K562 (cell line): ENCODE data around the gene PCBP3. TPM values are rescaled to one million over a fixed set of nuclear protein-coding genes. Genes with fewer than 3 reads are reported as not detected.

Source experiments
- ATAC-seq: fragments of 200-7000 bp; cut with Tn5 transposase; 3 replicates; pipeline ENCODE4 v1.9.1; 2020; ENCODE audit warnings: moderate library complexity
- BruUV-seq: library from RNA; stranded (reverse); fragments of 400-500 nt; replicated peaks from 2 replicates; lab custom pipeline; 2021; lab: Mats Ljungman, UMichigan
- CTCF ChIA-PET: fragments of 300-600 bp; formaldehyde crosslinking; extraction: SDS; loops from one replicate; lab custom pipeline; 2021; ENCODE audit warnings: low intra/inter-chr PET ratio; lab: Yijun Ruan, JAX
- POLR2A ChIA-PET: fragments of 300-600, 350-650 bp; sonication (Branson Sonifier 250); formaldehyde crosslinking; extraction: SDS; loops from one replicate; lab custom pipeline; 2021; ENCODE audit warnings: antibody characterized with exemption, inconsistent platforms; lab: Yijun Ruan, JAX
- DNase-seq, 4 experiments: peaks; one replicate each; pipeline versions ENCODE4 v3.0.0 to v3.0.0-alpha.2; 2011 to 2018; ENCODE audit warnings: low spot score in 3 of 4, mixed read lengths in 3 of 4; ENCODE audit errors: extremely low read depth in 1 of 4
- FAIRE-seq: peaks from 2 replicates; lab custom pipeline; 2011; peaks lifted over from hg19 to GRCh38; lab: Jason Lieb, UNC
- H2AFZ ChIP-seq: 2 replicates; pipeline ENCODE4 v1.6.0; 2011; ENCODE audit warnings: low read depth, low read length, control low read depth, inconsistent platforms
- H3K27ac ChIP-seq: fragments of 200-600 bp; 3 replicates; pipeline ENCODE4 v1.8.0; 2011; ENCODE audit warnings: low read depth, mild to moderate bottlenecking, control low read depth, inconsistent platforms, low read length, moderate library complexity, mixed read lengths; ENCODE audit errors: extremely low read depth
- H3K27me3 ChIP-seq, 2 experiments: fragments of 300-600 bp in 1 of 2; 2 replicates in 1 of 2; 3 replicates in 1 of 2; pipeline versions ENCODE4 v1.6.0 to v1.8.0; 2011; ENCODE audit warnings: inconsistent platforms in 2 of 2, low read length in 2 of 2, mild to moderate bottlenecking in 1 of 2, mixed read lengths in 1 of 2, moderate library complexity in 1 of 2; ENCODE audit not compliant: control insufficient read depth in 2 of 2, insufficient read depth in 2 of 2
- H3K36me3 ChIP-seq: fragments of 300-600 bp; 3 replicates; pipeline ENCODE4 v1.8.0; 2011; ENCODE audit warnings: mild to moderate bottlenecking, low read length, inconsistent platforms; ENCODE audit not compliant: control insufficient read depth, insufficient read depth
- H3K4me1 ChIP-seq, 2 experiments: fragments of 200-600 bp in 1 of 2; replicated peaks in 1 of 2; 2 replicates in 1 of 2; 3 replicates in 1 of 2; pipeline versions ENCODE4 v1.5.1 to v1.8.0; 2011; ENCODE audit warnings: inconsistent platforms in 2 of 2, low read length in 2 of 2, mild to moderate bottlenecking in 1 of 2, mixed read lengths in 1 of 2, moderate library complexity in 1 of 2; ENCODE audit not compliant: control insufficient read depth in 2 of 2, insufficient read depth in 2 of 2
- H3K4me2 ChIP-seq: 2 replicates; pipeline ENCODE4 v1.6.1; 2011; ENCODE audit warnings: low read length, control low read depth, inconsistent platforms, mixed read lengths; ENCODE audit not compliant: insufficient read depth
- H3K4me3 ChIP-seq: fragments of 200-600 bp; sonication (generic), shearing (Covaris generic); 2 replicates; pipeline ENCODE4 v1.5.1; 2016; ENCODE audit warnings: control low read depth, inconsistent platforms
- H3K79me2 ChIP-seq: fragments of 200-600 bp; 3 replicates; pipeline ENCODE4 v1.8.0; 2011; ENCODE audit warnings: low read length, inconsistent platforms; ENCODE audit not compliant: control insufficient read depth, insufficient read depth
- H3K9ac ChIP-seq, 2 experiments: 2 replicates each; pipeline versions ENCODE4 v1.6.0 to v1.6.1; 2011; ENCODE audit warnings: low read depth in 2 of 2, low read length in 2 of 2, control low read depth in 1 of 2, inconsistent platforms in 1 of 2, mild to moderate bottlenecking in 1 of 2, mixed read lengths in 1 of 2; ENCODE audit not compliant: insufficient read depth in 1 of 2
- H3K9me1 ChIP-seq: one replicate; pipeline ENCODE4 v1.6.0; 2011; ENCODE audit warnings: inconsistent platforms, mild to moderate bottlenecking, low read length, moderate library complexity; ENCODE audit not compliant: control insufficient read depth, insufficient read depth
- H3K9me3 ChIP-seq: replicated peaks from 2 replicates; pipeline ENCODE4 v1.5.1; 2011; ENCODE audit warnings: low read depth, low read length, inconsistent platforms; ENCODE audit not compliant: control insufficient read depth, insufficient read depth
- H4K20me1 ChIP-seq: replicated peaks from 2 replicates; pipeline ENCODE4 v1.6.1; 2011; ENCODE audit warnings: low read length, inconsistent platforms, mixed read lengths; ENCODE audit not compliant: control insufficient read depth, insufficient read depth
- CREB1 ChIP-seq, 2 experiments: sonication (generic) in 1 of 2; formaldehyde crosslinking in 1 of 2; IDR thresholded peaks; 2 replicates each; pipeline versions ENCODE4 v1.6.1 to v1.8.0; 2012 to 2022; ENCODE audit warnings: inconsistent platforms in 1 of 2, mild to moderate bottlenecking in 1 of 2, missing genetic modification reagents in 1 of 2, moderate library complexity in 1 of 2
- E4F1 ChIP-seq: fragments of 250-450 bp; sonication (Bioruptor Pico); IDR thresholded peaks from 2 replicates; pipeline ENCODE4 v1.5.0; 2021; ENCODE audit warnings: mild to moderate bottlenecking, borderline replicate concordance
- GTF2E2 ChIP-seq: fragments of 200-800 bp; sonication (Bioruptor generic); IDR thresholded peaks from 2 replicates; pipeline ENCODE4 v1.6.1; 2016; ENCODE audit warnings: missing genetic modification characterization, missing compliant biosample characterization
- HINFP ChIP-seq: fragments of 450-650 bp; conservative IDR thresholded peaks from 2 replicates; pipeline ENCODE4 v1.6.1; 2016; ENCODE audit warnings: missing genetic modification characterization, low read depth, mild to moderate bottlenecking, control low read depth, missing compliant biosample characterization
- MEF2A ChIP-seq: IDR thresholded peaks from 2 replicates; pipeline ENCODE4 v1.6.1; 2011; ENCODE audit warnings: low read depth, mild to moderate bottlenecking, low read length, moderate library complexity; ENCODE audit not compliant: control insufficient read depth
- SMAD2 ChIP-seq: fragments of 150-350 bp; IDR thresholded peaks from 2 replicates; pipeline ENCODE4 v1.6.1; 2014; ENCODE audit warnings: low read depth, mild to moderate bottlenecking, low read length
- SRSF9 ChIP-seq: fragments of 200-400 bp; formaldehyde crosslinking; IDR thresholded peaks from 2 replicates; pipeline ENCODE4 v1.6.1; 2017; ENCODE audit warnings: low read depth, low read length, borderline replicate concordance
- TRIM24 ChIP-seq, 2 experiments: fragments of 450-650 bp; IDR thresholded peaks; 2 replicates each; pipeline ENCODE4 v1.6.1; 2016
- ZNF778 ChIP-seq: fragments of 450-650 bp; formaldehyde crosslinking; IDR thresholded peaks from 2 replicates; pipeline ENCODE4 v1.4.0; 2020; ENCODE audit warnings: mild to moderate bottlenecking, moderate library complexity
- WGBS: fragments of 100-300 bp; shearing (Covaris generic); methylation state at CpG from one replicate; pipeline ENCODE4 v1.1.6; 2016; ENCODE audit warnings: low coverage, mixed read lengths; ENCODE audit not compliant: insufficient coverage; ENCODE audit errors: missing lambda C conversion rate; 5-methylcytosine and 5-hydroxymethylcytosine counted together
- in situ Hi-C: fragments of 300-500 bp; cut with MboI; formaldehyde crosslinking; loops from 4 replicates; pipeline ENCODE4 v1.15.0; 2018; ENCODE audit warnings: inconsistent platforms, mixed read lengths
- intact Hi-C: fragments of 100-400 bp; cut with micrococcal nuclease; formaldehyde crosslinking; loops from 2 replicates; pipeline ENCODE4 v1.14.2; 2022
- polyA plus RNA-seq, 8 experiments: library from polyadenylated mRNA; depleted of rRNA in 4 of 8; stranded (reverse) in 5 of 8; unstranded in 3 of 8; fragments of >200 nt; fragmentation: Nextera tagmentation in 2 of 8; fragmentation: Illumina TruSeq in 1 of 8; extraction: Ambion mirVana in 2 of 8; extraction: Trizol in 1 of 8; gene quantifications; 2 replicates each; pipeline versions ENCODE4 v1.2.1 to v1.2.3, GENCODE V29; 2011 to 2014; ENCODE audit warnings: inconsistent platforms in 1 of 8, missing spikeins in 1 of 8
- total RNA-seq, 7 experiments: library from RNA; depleted of rRNA in 6 of 7; stranded (reverse); fragments of >200 nt in 6 of 7; fragmentation: Illumina TruSeq in 2 of 7; extraction: Trizol in 2 of 7; gene quantifications; 2 replicates each; pipeline versions ENCODE4 v1.2.1 to v1.2.3, GENCODE V29; 2011 to 2021; ENCODE audit warnings: low replicate concordance in 1 of 7
- TF ChIP-seq, protein P1 (sequence below): fragments of 450-650 bp; IDR thresholded peaks from 2 replicates; pipeline ENCODE4 v1.7.1; 2018; ENCODE audit warnings: mild to moderate bottlenecking, low read depth; ENCODE audit not compliant: partially characterized antibody

Gene PCBP3
- total and polyA plus RNA-seq, 9 of the 15 experiments (the other 6 are each of a cell fraction or from before 2014, with no cell fraction given) = 0.18 TPM; not detected in 8

DNA sequence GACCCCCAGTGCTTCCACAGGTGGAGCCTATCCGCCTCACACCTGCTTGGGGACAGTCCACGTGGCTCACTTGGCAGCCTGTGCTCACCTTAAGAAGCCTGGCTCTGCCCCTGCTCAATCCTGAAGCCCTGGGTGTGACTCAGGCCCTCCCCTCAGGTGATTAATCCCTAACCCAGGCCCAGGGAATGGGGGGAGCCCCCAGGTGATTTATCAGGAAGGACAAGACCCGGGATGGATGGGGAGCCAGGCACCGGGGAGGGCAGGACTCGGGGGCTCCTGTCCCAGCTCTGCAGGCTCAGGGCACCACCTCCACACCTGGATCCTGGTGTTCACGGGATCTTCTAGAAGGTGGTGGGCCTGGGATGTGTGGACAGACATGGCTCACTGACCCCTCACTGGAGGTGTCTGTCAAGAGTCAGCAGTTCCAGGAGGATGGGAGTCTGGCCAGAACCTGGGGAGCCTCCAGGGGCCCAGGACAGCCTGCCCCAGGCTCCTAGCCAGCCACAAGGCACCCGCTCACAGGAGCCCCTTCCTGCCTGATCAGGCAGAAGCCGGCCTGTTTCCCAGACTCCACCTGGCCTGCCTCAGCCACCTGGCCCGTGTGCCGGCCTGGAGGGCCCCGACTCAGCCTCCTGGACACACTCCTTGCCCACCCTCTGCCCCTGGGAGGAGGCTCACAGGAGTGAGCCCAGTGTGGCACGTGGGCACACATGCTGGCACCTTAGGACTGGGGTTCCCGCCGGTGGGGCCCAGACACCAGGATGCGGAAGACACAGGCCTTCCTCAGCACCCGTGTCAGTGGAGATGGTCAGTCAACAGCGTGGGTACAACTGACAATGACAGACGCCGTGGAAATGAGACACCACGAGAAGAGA is 299.5 kb downstream of the PCBP3 start:
- ChIA-PET CTCF (no interaction called here), POLR2A (no interaction called here)
- FAIRE-seq (no peak), DNase-seq (no peak)
- H3K9me3 ChIP-seq = no peaks in the 10 kb centered on the region; the same call in 1 of the 2 replicates
- peaks cover 0 to 10% of the 10 kb centered on the region in 2 experiments; a peak in 2 of 5 replicates for H3K4me1 ChIP-seq
- no peaks in the 10 kb centered on the region for H3K36me3 ChIP-seq
- no peak overlapping the region for H3K27ac ChIP-seq
- H3K4me3 ChIP-seq = no peak overlapping the region
- 1% methylated on average over 20 of the region's 20 CpGs for WGBS
- TF ChIP-seq, protein P1, sequence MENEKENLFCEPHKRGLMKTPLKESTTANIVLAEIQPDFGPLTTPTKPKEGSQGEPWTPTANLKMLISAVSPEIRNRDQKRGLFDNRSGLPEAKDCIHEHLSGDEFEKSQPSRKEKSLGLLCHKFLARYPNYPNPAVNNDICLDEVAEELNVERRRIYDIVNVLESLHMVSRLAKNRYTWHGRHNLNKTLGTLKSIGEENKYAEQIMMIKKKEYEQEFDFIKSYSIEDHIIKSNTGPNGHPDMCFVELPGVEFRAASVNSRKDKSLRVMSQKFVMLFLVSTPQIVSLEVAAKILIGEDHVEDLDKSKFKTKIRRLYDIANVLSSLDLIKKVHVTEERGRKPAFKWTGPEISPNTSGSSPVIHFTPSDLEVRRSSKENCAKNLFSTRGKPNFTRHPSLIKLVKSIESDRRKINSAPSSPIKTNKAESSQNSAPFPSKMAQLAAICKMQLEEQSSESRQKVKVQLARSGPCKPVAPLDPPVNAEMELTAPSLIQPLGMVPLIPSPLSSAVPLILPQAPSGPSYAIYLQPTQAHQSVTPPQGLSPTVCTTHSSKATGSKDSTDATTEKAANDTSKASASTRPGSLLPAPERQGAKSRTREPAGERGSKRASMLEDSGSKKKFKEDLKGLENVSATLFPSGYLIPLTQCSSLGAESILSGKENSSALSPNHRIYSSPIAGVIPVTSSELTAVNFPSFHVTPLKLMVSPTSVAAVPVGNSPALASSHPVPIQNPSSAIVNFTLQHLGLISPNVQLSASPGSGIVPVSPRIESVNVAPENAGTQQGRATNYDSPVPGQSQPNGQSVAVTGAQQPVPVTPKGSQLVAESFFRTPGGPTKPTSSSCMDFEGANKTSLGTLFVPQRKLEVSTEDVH = no peak
- TF ChIP-seq GTF2E2 (tag) (no peak), TRIM24 (IDR thresholded peaks at IDR 0.05) (no peak), ZNF778 (no peak), SMAD2 (no peak), E4F1 (CRISPR knock-in tag) (no peak), SRSF9 (no peak), MEF2A (no peak), HINFP (tag) (no peak), CREB1 (IDR thresholded peaks at IDR 0.05) (no peak), CREB1 (CRISPR knock-in tag; IDR thresholded peaks at IDR 0.05) (no peak)
- TF ChIP-seq, all 486 proteins: peak for 0
- Histone ChIP-seq H4K20me1 (peaks cover 5% of the 10 kb centered on the region), H2AFZ (no peak overlapping the region), H3K9me1 (no peaks in the 10 kb centered on the region), H3K4me2 (no peak overlapping the region), H3K79me2 (no peaks in the 10 kb centered on the region), H3K27me3 (peaks cover 28 to 91% of the 10 kb centered on the region in 2 experiments), H3K9ac (no peak overlapping the region)
- no TSS peak for BruUV-seq
- in situ Hi-C loops (no loop called here), intact Hi-C loops (no loop called here)
- ATAC-seq = no peak
